HepG2 (cell line): ENCODE data around the gene ZFP36. TPM values are rescaled to one million over a fixed set of nuclear protein-coding genes. Genes with fewer than 3 reads are reported as not detected.
A peak's percentile ranks its signal among the peaks of the same experiment; 100 is the strongest.

Source experiments
- AKAP8 ChIP-seq: sonication (generic); formaldehyde crosslinking; IDR thresholded peaks from 2 replicates; pipeline ENCODE4 v1.5.1; 2020; ENCODE audit warnings: mild to moderate bottlenecking, missing genetic modification reagents
- ATF6 ChIP-seq: sonication (generic); formaldehyde crosslinking; conservative IDR thresholded peaks from 2 replicates; pipeline ENCODE4 v1.4.0; 2020; ENCODE audit warnings: missing genetic modification reagents
- CENPBD1 ChIP-seq: sonication (generic); formaldehyde crosslinking; IDR thresholded peaks from 2 replicates; pipeline ENCODE4 v1.8.0; 2022; ENCODE audit warnings: missing genetic modification reagents, low read depth, mild to moderate bottlenecking, borderline replicate concordance
- IRF2 ChIP-seq: IDR thresholded peaks from 2 replicates; pipeline ENCODE4 v1.6.1; 2018; ENCODE audit warnings: missing genetic modification reagents, missing compliant biosample characterization
- KDM3A ChIP-seq: IDR thresholded peaks from 2 replicates; pipeline ENCODE4 v1.6.1; 2018; ENCODE audit warnings: low read depth, missing compliant biosample characterization
- MTA1 ChIP-seq: sonication (generic); formaldehyde crosslinking; IDR thresholded peaks from 2 replicates; pipeline ENCODE4 v1.4.0; 2020; ENCODE audit warnings: missing genetic modification reagents, mild to moderate bottlenecking, borderline replicate concordance
- RFXAP ChIP-seq: sonication (generic); formaldehyde crosslinking; IDR thresholded peaks from 2 replicates; pipeline ENCODE4 v1.4.0; 2020; ENCODE audit warnings: missing genetic modification reagents, borderline replicate concordance
- RNF219 ChIP-seq: sonication (generic); formaldehyde crosslinking; IDR thresholded peaks from 2 replicates; pipeline ENCODE4 v1.5.0; 2020; ENCODE audit warnings: mild to moderate bottlenecking, missing genetic modification reagents
- TAF15 ChIP-seq: fragments of 200-400 bp; formaldehyde crosslinking; IDR thresholded peaks from one replicate; pipeline ENCODE4 v1.6.1; 2018; ENCODE audit warnings: mild to moderate bottlenecking, low read depth, low read length; ENCODE audit not compliant: poor library complexity, severe bottlenecking
- THRA ChIP-seq: sonication (generic); formaldehyde crosslinking; IDR thresholded peaks from 2 replicates; pipeline ENCODE4 v1.4.0; 2020; ENCODE audit warnings: missing genetic modification reagents, borderline replicate concordance
- XBP1 ChIP-seq: sonication (generic); formaldehyde crosslinking; IDR thresholded peaks from 2 replicates; pipeline ENCODE4 v1.5.0; 2020; ENCODE audit warnings: missing genetic modification reagents
- ZBTB20 ChIP-seq: sonication (generic); formaldehyde crosslinking; IDR thresholded peaks from 2 replicates; pipeline ENCODE4 v1.8.1; 2023; ENCODE audit warnings: missing genetic modification reagents, low read depth, mild to moderate bottlenecking, borderline replicate concordance
- ZBTB43 ChIP-seq: sonication (generic); formaldehyde crosslinking; conservative IDR thresholded peaks from 2 replicates; pipeline ENCODE4 v1.4.0; 2020; ENCODE audit warnings: missing genetic modification reagents
- ZBTB7A ChIP-seq: sonication (generic); formaldehyde crosslinking; IDR thresholded peaks from 2 replicates; pipeline ENCODE4 v1.8.0; 2022; ENCODE audit warnings: mild to moderate bottlenecking, missing genetic modification reagents
- ZFP36 ChIP-seq: fragments of 150-350 bp; IDR thresholded peaks from 2 replicates; pipeline ENCODE4 v1.6.1; 2018; ENCODE audit warnings: borderline replicate concordance, low read length, low read depth; ENCODE audit not compliant: partially characterized antibody
- ZNF282 ChIP-seq: fragments of 450-650 bp; IDR thresholded peaks from 2 replicates; pipeline ENCODE4 v1.6.1; 2018; ENCODE audit not compliant: partially characterized antibody
- ZNF333 ChIP-seq: sonication (generic); formaldehyde crosslinking; IDR thresholded peaks from 2 replicates; pipeline ENCODE4 v1.4.0; 2020; ENCODE audit warnings: mild to moderate bottlenecking, missing genetic modification reagents, borderline replicate concordance
- ZNF383 ChIP-seq: sonication (generic); formaldehyde crosslinking; IDR thresholded peaks from 2 replicates; pipeline ENCODE4 v1.4.0; 2020; ENCODE audit warnings: missing genetic modification reagents, mild to moderate bottlenecking, borderline replicate concordance
- ZNF580 ChIP-seq: IDR thresholded peaks from 2 replicates; pipeline ENCODE4 v1.6.1; 2016; ENCODE audit warnings: low read depth, borderline replicate concordance
- ZNF773 ChIP-seq: sonication (generic); formaldehyde crosslinking; IDR thresholded peaks from 2 replicates; pipeline ENCODE4 v1.4.0; 2020; ENCODE audit warnings: missing genetic modification reagents, borderline replicate concordance
- polyA plus RNA-seq, 8 experiments: library from polyadenylated mRNA; depleted of rRNA in 3 of 8; stranded (reverse) in 7 of 8; unstranded in 1 of 8; fragments of >200 nt; fragmentation: Illumina TruSeq in 4 of 8; extraction: Trizol in 4 of 8; gene quantifications; 2 replicates each; pipeline versions ENCODE4 v1.2.1 to v1.2.3, GENCODE V29; 2011 to 2016; ENCODE audit warnings: low read depth in 4 of 8, missing spikeins in 1 of 8, mixed read lengths in 1 of 8; ENCODE audit not compliant: insufficient read depth in 1 of 8
- total RNA-seq, 5 experiments: library from RNA; depleted of rRNA; stranded (reverse); fragments of >200 nt; fragmentation: Illumina TruSeq; extraction: Trizol; gene quantifications; 2 replicates each; pipeline ENCODE4 v1.2.3, GENCODE V29; 2016; ENCODE audit warnings: low read depth in 1 of 5

ZFP36 gene
- total and polyA plus RNA-seq, 2 of the 13 experiments (the other 11 are each of a cell fraction or from before 2014, with no cell fraction given), result 1.4 to 1.7 TPM

GRCh38 chr19:39435499-39436349 is 29.1 kb downstream of the ZFP36 start, which contains the start of gene RPS16 (continued):
- TF ChIP-seq MTA1 (CRISPR knock-in tag) (peak; percentile 78; the same call in 1 of the 2 replicates), XBP1 (no peak), ZNF282 (no peak), CENPBD1 (CRISPR knock-in tag) (0 out of 2 replicates have a peak, but pooled peaks have one; percentile 60), IRF2 (CRISPR knock-in tag) (peak; percentile 96), ZBTB7A (CRISPR knock-in tag) (peak; percentile 41; the same call in 1 of the 2 replicates), ZBTB20 (CRISPR knock-in tag) (peak; percentile 49; the same call in 1 of the 2 replicates), ZNF383 (CRISPR knock-in tag) (0 out of 2 replicates have a peak, but pooled peaks have one; percentile 46), ZNF333 (CRISPR knock-in tag) (no peak), ZNF773 (no peak), KDM3A (CRISPR knock-in tag) (peak; percentile 75), ZFP36 (no peak), RFXAP (CRISPR knock-in tag) (peak; percentile 85; the same call in 1 of the 2 replicates), TAF15 (peak; percentile 57), AKAP8 (CRISPR knock-in tag) (no peak; the same call in 1 of the 2 replicates), ZNF580 (CRISPR knock-in tag) (peak; percentile 79; the same call in 1 of the 2 replicates), RNF219 (CRISPR knock-in tag) (0 out of 2 replicates have a peak, but pooled peaks have one; percentile 48), ATF6 (no peak), THRA (CRISPR knock-in tag) (peak; percentile 38; the same call in 1 of the 2 replicates), ZBTB43 (peak; percentile 48; the same call in 1 of the 2 replicates)
